ENCODE measurements around the gene TCL1A.
"Not testable (repeated sequence)": the region's sequence is repeated elsewhere in the genome, so short reads cannot be mapped to it uniquely, and the experiment has no call there.

TCL1A gene

DNA sequence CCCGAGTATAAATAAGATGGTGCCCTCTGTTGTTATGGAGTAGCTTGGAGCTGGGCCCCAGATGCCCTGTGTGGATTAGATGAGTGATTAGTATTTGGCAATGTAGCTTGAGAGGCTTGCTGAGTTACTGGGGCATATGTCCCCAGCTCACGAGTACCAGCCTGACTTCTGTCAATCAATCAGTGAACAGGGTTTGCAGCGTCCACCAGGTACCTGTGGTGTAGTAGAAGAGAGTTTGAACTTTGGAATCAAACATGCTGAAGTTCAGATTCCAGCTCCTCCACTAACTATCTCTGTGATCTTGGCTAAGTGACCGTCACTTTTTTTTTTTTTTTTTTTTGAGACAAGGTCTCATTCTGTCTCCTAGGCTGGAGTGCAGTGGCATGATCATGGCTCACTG, 39.3 kb downstream of the TCL1A start:
- DNase-seq: no peak

DNA sequence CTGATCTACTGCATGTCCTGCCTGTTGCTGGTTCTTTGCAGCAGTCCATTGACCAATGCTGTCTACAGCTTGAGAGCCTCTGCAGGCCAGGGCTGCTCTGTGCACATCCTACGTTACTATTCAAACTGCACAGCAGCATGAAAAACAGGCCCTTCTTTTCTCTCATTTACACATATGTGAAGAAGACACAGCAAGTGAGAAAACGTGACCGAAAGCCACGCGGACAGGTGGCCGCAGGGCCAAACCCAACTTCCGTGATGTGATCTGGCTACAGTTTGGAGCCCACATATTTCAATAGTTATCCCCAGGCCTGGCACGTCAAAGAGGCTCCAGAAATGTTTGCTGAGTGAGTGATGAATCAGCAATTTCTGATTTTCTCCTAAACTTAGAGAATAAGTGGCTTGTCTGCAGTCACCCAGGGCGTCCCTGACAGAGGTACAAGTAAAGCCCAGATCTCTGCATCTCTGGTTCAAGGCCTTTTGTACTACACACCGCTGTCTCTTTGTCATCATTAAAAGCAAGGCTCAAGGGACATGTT, 45.6 kb downstream of the TCL1A start:
- DNase-seq: no peak

DNA sequence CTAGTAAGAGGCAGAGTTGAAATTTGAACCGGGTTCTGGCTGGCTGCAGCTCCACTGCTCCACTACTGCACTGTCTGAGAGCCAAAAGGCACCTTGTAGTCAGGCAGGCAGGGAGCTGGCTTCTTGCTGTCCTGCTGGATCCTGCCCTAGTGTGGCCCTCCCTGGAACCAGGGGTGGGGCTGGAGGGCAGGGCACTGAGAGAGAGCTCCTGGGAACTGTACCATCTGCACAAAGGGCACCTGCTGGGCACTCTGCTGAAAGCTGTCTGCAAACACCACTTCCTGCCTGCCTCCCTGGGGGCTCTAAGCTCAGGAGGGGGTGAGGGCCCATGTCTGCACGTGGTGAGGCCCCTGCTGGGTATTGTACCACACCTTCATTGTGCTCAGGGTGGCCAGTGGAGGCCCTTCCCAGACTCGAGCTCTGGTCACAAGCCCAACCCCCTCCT, 46.7 kb downstream of the TCL1A start:
- DNase-seq: no peak

DNA sequence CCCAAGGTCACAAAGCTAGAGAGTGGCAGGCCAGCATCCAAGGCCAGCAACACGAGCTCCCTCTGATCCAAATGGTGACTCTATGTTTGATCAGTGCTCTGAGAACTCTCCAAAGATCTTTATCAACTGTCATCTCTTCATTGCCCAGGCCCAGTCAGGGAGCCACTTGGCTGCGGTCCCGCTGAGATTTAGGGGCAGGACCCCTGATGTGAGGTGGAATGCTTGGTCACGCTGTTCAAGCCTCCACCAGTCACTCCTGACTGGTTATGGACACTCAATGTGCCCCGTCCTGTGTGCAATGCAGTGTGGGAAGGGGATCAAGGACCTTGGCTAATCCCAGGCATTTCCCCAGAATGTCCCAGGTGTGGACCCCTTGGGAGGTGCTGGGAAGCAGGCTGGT, 47.5 kb downstream of the TCL1A start:
- no peak for DNase-seq

DNA sequence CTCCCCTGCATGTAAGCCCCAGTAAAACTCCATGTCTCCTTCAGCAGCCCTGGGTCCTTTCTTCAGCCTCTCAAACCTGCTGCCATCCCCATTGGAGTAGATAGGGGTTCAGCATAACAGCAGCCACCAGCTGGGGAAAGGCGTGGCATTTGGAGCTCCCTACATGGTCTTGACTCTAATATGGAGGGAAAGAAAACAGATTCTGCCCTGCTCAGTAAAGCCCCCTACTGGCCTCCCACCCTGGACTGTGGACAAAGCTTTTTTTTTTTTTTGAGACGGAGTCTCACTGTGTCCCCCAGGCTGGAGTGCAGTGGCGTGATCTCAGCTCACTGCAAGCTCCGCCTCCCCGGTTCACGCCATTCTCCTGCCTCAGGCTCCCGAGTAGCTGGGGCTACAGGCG, 48.4 kb downstream of the TCL1A start:
- not testable (repeated sequence) for DNase-seq

DNA sequence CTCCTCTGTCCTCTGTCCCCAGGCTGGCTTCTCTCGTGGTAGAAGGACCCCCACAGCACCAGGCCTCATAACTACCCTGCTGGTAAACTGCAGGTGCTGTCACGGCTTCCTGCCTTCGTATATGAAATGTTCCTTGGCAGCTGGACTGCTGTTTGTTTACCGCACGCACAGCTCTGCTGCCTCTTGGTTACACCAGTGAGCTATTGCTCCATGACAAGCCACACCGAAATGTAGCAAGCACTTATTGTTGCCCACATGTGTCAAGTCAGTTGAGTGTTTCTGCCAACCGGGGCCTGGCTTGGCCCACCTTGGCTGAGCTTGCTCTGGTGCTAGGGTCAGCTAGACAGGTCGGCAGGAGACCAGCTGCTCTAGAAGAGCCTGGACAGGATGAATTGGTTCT, 49.4 kb downstream of the TCL1A start:
- DNase-seq: no peak

DNA sequence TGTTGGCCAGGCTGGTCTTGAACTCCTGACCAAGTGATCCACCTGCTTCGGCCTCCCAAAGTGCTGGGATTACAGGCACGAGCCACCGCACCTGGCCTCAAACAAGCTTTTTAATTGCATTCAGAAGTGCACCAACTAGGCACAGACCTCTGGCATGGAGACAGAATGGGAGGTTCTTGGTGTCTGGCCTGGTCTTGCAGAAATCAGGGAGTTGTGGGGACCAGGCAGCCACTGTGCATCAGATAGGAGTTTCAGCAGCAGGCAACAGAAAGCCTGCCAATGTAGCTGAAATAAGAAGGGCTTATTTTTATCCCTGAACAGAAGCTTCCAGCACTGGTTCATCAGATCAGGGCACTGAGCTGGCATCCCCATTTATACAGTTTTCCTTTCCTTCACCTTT, 49.9 kb downstream of the TCL1A start:
- DNase-seq: no peak

DNA sequence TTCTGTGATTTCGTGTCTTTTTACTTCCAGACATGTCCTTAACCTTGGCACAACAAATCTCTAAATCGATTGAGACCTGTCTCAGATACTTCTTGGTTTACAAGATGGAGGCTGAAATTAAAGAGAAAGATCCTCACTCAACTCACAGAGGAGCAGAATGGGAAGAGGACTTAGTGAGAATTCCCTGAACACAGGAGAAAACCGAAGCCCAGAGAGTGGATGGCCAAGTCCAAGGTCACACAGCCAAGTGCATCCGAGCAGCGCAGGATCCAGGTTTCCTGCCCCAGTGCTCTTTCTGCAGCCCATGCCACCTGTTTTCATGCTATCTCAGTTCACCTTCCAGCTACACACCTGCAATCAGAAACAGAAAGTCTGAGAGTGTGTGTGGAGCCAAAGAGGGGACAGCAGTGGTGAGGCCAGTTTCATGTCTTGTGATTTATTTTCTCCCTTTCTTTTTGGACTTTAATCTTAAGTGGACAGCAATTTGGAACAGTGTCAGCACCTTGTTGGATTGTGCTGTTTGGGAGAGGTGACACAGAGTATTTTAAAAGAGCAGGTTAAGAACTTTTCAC, 50.6 kb downstream of the TCL1A start:
- no peak for DNase-seq

DNA sequence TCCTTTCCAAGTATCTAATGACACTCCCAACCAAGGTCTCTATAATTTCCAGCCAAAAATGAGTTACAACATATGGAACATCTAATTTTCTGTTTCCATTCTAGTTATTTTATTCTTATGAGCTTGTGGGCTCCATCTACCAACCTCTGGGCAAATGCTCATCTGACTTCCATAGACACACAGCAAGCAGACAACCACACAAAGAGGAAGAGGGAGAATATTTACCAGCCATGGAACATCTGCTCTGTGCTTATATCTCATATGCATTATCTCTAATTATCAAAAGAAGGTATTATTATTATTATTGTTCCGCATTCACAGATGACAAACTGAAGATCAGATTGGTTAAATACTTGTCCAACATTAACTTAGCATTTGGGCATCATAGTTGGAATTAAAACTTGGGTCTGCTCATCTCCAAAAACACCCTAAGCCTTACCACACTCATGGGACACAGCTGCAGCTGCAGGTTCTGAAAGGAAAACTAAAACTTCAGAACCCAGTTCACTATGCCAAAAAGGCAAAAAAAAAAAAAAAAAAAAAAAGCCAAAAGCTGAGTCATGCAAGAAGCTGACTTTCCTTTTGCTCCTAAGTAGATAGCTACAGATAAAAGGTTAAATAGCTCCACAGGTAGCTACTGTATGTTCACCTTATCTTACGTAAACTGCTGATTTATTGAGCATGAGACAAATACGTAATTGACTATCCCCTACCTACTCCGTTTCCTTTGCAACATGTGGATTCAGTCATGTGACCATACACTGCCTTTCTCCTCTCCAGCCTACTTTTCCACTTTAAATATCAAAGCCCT, 51.3 kb downstream of the TCL1A start:
- DNase-seq: no peak

DNA sequence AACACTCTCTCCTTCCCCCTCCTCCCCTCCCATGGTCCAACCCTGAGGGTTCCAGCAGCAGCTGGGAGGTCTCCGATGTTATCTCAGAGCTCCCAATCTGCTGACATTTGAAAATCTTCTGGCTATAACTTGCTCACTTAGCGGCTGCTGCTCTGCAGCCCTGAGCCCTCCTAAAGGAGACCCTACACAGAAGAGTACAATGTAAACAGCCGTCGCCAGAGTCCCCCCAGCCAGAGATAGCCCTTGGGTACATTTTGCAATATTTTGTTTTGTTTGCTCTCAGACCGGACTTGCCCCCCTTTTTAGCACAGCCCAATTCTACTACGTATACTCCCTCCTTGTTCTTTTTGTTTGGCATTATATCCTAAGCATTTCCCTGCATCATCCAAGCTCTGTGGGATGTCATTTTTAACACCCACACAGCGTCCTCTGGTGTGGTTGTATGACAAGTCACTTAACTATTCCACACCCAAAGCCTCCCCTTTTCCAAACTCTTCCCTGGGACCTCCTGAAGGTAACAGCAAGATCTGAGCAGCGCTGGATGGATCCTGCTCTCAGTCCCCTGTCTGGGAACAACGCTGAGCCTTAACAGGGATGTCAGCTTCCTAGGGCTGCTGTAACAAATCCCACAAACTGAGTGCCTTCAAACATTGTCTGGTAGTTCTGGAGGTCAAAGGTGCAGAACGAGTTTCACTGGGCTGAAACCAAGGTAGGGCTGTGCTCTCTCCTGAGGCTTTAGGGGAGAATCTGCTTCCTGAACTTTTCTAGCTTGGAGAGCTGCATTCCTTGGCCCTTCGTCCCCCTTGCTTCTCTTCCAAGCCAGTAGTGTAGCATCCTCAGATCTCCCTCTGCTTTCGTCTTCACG, 53.0 kb downstream of the TCL1A start:
- DNase-seq: no peak

DNA sequence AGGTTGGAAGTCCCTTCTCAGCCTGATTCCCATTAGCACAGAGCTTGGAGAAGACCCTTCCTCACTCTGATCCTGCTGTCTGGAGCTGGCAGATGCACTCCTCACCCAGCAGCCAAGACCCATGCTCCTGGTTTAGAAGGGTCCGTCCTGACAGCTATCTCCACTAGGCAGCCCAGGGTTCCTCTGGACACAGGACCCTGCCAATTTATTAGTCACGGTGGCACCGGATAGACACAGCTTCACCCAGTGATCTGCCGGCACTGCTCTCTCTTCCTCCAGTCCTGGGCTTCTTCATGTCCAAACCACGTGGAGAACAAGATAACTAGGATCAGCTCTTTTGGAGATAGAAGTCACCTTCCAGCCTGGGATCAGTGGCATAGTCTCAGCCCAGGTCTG, 53.9 kb downstream of the TCL1A start:
- no peak for DNase-seq
